ENCODE data around the gene FDX2.

Gene FDX2

DNA sequence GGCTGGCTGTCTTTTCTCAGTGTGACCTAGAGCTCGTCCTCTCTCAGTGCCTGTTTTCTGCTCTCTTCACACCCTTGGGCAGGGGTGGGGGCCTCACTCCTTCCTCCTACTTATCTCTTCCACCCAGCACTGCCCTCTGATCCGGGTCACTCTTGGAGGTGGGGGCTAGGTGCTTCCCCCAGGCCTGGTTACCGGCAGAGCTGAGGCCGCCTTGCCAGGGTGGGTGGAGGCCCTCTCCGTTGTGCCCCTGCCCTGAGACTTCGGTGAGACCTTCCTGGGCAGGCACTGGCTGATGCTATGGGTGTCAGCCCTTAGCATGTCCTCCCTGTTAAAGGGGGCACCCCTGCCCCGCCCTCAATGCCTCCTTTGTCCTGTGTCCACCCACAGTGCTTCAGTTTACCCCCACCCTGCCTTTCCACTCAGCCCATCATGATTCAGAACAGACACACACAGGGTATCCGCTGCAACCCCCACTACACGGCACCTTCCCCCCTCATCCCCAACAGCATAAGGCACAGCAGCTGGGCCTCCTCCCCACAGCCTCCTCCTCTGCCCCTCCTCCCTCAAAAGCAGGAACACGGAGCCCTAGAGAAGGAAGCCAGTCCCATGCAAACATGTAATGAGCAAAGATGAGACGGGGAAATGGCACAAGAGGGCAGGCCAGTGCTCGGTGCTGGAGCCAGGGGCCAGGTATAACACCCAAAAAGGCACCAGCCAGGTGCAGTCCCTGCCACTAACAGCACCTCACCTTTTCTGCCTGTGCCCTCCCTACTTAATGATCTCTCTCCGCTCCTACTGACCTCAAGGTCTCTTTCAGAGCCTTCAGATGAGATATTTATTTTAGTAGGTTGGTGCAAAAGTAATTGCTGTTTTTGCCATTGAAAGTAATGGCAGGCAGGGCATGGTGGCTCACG, 16.0 kb downstream of the FDX2 start:
- no peak for DNase-seq (ENCODE audit: low spot score)

DNA sequence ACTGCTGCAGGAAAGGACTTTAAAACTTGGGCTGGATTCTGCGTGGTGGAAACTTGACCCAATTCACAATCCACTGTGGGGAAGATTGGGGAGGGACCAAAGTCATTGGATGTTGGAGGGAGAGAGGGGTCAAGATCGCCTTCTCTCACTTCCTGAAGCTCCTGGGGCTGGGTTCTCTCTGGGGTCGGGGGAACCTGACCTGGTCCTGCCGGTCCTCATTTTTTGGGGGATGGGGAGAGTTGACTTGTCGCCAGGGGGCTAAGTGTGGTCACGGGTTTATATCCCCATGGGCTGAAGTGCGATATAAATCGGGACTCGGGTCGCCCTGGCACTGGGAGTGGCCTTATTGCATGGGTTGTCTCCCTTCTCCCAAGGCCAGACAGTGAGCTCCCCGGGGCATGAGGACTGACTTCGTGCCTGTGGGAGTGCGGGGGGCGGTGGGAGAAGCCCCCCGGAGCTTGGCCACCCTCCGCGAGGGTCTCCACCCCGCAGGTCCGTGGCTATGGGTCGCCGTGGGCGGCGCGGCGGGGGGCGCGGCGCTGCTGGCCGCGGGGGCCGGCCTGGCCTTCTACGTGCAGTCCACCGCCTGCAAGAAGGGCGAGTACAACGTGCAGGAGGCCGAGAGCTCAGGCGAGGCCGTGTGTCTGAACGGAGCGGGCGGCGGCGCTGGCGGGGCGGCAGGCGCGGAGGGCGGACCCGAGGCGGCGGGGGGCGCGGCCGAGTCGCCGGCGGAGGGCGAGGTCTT, 19.8 kb downstream of the FDX2 start:
- no peak for DNase-seq (ENCODE audit: low spot score)

DNA sequence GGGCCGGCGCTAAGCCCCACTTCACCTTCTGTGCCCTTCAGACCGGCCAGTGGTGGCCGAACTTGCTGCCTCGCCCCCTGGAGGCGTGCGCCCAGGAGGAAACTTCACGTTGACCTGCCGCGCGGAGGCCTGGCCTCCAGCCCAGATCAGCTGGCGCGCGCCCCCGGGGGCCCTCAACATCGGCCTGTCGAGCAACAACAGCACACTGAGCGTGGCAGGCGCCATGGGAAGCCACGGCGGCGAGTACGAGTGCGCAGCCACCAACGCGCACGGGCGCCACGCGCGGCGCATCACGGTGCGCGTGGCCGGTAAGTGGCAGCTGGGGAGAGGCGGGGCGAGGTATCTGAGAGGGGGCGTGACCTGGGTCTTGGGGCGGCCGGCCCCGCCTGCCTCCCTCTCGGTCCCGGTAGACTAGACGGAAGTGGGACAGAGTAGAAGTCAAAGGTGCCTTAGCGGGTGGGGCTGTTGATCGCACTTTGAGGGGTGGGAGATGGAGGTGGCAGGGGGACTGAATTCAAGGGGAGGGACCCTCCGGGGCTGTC, 20.4 kb downstream of the FDX2 start:
- DNase-seq (ENCODE audit: low spot score): no peak

DNA sequence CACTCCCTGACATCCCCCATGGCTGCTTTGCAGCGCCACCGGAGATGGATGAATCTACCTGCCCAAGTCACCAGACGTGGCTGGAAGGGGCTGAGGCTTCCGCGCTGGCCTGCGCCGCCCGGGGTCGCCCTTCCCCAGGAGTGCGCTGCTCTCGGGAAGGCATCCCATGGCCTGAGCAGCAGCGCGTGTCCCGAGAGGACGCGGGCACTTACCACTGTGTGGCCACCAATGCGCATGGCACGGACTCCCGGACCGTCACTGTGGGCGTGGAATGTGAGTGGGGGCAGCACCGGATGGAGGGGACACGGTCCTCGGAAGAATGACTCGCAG, 21.5 kb downstream of the FDX2 start:
- no peak for DNase-seq (ENCODE audit: low spot score)

DNA sequence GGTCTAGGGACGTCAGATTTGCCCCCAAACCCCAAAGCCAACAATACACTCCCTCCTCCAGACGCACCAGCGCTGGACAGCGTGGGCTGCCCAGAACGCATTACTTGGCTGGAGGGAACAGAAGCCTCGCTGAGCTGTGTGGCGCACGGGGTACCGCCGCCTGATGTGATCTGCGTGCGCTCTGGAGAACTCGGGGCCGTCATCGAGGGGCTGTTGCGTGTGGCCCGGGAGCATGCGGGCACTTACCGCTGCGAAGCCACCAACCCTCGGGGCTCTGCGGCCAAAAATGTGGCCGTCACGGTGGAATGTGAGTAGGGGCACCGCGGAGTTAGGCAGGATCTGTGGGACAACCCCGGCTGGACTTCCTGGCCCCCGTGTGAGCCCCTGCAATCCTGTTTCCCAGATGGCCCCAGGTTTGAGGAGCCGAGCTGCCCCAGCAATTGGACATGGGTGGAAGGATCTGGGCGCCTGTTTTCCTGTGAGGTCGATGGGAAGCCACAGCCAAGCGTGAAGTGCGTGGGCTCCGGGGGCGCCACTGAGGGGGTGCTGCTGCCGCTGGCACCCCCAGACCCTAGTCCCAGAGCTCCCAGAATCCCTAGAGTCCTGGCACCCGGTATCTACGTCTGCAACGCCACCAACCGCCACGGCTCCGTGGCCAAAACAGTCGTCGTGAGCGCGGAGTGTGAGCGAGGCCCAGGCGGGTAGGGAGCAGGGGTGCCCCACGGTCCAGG, 22.0 kb downstream of the FDX2 start:
- no peak for DNase-seq (ENCODE audit: low spot score)

DNA sequence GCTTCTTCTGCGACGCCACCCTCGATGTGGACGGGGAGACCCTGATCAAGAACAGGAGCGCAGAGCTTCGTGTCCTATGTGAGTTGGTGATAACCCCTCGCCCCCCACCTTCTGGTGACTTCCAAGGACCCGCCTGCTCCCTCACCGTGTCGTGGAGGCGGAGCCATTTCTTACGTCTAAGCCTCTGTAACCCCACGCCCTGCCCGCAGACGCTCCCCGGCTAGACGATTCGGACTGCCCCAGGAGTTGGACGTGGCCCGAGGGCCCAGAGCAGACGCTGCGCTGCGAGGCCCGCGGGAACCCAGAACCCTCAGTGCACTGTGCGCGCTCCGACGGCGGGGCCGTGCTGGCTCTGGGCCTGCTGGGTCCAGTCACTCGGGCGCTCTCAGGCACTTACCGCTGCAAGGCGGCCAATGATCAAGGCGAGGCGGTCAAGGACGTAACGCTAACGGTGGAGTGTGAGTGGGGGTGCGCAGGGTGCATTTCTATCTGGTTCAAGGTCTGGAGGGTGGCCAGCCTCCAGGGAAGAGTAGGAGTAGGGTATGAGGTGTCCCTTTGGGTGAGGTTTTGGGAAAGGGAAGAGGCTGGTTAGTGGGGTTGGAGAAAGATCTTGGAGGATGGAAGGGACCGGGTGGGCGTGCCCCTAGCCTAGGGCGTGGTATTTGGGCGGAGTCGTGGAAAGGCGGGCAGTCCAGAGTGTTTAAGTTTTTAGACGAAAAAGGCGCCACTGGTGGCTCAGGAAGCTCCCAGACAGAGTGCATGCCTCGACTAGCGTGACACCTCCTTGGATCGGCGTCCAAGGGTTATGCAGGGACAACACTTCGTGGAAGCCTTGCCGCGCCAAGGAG, 22.8 kb downstream of the FDX2 start:
- no peak for DNase-seq (ENCODE audit: low spot score)

DNA sequence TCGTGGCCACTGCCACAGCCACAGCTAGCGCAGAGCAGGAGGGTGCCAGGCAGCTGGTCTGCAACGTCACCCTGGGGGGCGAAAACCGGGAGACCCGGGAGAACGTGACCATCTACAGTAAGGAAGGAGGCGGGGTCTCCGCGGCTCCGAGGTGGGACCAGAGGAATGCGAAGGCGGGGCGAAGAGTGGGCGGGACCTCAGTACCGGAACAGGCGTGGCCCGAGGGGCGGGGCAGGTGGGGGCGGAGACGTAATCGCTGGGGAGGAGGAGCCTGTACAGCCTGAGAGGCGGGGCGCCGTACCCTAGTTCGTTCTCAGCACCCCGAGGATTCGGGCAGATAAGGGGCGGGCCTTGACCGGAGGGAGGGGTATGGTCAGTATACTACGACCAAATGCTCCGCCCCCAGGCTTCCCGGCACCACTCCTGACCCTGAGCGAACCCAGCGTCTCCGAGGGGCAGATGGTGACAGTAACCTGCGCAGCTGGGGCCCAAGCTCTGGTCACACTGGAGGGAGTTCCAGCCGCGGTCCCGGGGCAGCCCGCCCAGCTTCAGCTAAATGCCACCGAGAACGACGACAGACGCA, 23.5 kb downstream of the FDX2 start:
- no peak for DNase-seq (ENCODE audit: low spot score)

DNA sequence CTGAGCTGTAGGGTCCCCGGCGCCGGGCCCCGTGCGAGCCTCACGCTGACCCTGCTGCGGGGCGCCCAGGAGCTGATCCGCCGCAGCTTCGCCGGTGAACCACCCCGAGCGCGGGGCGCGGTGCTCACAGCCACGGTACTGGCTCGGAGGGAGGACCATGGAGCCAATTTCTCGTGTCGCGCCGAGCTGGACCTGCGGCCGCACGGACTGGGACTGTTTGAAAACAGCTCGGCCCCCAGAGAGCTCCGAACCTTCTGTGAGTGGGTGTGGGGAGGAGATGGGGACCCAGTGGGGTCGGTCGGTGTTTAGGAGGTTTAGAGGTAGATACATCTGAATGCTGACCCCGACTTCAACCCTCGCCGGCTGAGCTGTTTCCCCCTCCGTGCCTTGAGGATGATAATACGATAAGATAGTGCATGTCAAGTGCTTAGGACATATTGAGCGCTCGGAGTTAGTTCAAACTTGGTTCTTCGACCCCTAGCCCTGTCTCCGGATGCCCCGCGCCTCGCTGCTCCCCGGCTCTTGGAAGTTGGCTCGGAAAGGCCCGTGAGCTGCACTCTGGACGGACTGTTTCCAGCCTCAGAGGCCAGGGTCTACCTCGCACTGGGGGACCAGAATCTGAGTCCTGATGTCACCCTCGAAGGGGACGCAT, 24.1 kb downstream of the FDX2 start:
- DNase-seq (ENCODE audit: low spot score): no peak

DNA sequence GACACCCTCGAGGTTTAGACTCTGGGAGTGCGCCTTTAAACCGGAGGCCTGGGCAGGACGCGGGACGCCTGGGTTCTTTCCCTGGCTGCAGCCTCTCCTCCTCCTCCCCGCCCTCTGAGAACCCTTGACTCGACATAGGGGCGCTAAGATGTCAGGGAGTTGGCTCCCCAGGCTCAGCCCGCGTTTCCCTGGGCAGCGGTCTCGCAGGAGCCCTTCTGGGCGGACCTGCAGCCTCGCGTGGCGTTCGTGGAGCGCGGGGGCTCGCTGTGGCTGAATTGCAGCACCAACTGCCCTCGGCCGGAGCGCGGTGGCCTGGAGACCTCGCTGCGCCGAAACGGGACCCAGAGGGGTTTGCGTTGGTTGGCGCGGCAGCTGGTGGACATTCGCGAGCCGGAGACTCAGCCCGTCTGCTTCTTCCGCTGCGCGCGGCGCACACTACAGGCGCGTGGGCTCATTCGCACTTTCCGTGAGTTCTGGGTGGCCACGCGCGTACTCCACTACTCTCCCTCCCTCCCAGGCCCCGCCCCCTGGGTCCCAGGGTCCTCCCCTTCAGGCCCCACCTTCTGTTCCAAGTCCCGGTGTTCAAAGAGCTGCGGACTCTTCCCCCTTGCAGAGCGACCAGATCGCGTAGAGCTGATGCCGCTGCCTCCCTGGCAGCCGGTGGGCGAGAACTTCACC, 24.8 kb downstream of the FDX2 start:
- no peak for DNase-seq (ENCODE audit: low spot score)

DNA sequence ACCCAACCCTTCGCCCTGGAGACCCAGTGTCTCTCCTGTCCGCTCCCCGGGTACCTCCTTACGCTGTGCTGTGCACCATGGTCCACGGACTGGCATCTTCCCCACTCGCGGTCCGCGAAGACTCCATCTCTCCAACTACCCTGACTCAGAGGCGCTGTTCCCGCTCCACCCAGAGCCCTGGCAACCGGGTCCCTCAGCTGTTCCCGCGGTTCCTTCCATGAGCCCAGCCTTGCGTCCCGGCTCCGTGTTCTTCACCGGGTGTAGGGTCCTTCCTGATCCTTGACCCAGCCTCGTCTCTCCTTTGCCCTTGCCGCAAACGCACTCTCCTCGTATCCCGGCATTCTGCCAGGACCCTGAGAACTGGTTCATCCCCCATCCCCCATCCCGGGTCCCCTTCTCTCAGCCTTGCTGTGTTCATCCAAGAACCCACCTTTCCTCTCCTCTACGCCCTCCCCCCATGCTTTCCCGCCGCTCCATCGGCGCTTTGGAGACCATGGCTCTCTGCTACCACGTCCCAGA, 25.4 kb downstream of the FDX2 start:
- DNase-seq (ENCODE audit: low spot score): no peak

DNA sequence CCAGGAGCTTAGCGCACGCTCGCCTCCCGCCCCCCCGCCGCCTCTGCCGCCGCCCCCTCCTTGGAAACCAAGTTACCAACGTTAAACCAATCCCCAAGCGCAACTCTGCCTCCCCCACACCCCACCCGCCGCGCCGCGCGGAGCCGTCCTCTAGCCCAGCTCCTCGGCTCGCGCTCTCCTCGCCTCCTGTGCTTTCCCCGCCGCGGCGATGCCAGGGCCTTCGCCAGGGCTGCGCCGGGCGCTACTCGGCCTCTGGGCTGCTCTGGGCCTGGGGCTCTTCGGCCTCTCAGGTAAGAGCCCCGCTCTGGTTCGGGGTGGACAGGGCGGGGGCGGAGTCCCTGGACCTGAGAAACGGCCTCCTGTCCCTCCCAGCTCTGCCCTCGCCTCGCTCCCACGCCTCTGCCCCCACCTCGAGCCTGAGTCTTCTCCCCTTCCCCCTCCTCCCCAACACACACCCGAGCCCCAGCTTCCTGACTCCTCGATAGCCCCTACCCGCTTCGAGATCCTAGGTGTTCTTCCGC, 25.9 kb downstream of the FDX2 start, which contains the start of gene ICAM5:
ICAM5 (plus strand) TSS at position 117 of the 521 bp plus-strand sequence; CDS start at position 209, 92 bp downstream.
- no peak for DNase-seq (ENCODE audit: low spot score)

DNA sequence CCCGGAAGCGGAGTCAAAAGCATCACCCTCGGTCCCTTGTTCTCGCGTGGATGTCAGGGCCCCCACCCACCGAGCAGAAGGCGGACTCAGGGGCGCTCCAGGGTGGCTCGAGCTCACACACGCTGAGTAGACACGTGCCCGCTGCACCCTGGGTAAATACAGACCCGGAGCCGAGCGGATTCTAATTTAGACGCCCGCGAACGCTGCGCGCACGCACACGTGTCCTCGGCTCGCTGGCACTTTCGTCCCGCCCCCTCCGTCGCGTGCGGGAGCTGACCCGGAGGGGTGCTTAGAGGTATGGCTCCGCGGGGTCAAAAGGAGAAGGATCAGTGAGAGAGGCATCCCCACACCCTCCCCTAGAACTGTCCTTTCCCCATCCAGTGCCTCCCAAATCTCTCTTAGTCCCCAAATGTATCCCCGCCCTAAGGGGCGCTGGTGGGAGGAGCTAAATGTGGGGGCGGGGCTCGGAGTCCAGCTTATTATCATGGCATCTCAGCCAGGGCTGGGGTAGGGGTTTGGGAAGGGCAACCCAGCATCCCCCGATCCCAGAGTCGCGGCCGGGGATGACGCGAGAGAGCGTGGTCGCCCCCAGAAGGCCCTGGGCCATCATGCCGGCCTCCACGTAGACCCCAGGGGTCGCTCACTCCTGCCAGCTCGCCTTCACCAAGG, 26.5 kb downstream of the FDX2 start:
- DNase-seq (ENCODE audit: low spot score): peak; percentile 71

DNA sequence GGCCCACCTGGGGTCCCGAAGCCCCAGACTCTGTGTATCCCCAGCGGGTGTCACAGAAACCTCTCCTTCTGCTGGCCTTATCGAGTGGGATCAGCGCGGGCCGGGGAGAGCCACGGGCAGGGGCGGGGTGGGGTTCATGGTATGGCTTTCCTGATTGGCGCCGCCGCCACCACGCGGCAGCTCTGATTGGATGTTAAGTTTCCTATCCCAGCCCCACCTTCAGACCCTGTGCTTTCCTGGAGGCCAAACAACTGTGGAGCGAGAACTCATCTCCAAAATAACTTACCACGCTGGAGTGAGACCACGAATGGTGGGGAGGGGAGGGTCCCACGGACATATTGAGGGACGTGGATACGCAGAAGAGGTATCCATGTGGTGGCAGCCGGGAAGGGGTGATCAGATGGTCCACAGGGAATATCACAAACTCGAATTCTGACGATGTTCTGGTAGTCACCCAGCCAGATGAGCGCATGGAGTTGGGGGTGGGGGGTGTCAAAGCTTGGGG, 27.1 kb downstream of the FDX2 start:
- peak; percentile 75 for DNase-seq (ENCODE audit: low spot score)

DNA sequence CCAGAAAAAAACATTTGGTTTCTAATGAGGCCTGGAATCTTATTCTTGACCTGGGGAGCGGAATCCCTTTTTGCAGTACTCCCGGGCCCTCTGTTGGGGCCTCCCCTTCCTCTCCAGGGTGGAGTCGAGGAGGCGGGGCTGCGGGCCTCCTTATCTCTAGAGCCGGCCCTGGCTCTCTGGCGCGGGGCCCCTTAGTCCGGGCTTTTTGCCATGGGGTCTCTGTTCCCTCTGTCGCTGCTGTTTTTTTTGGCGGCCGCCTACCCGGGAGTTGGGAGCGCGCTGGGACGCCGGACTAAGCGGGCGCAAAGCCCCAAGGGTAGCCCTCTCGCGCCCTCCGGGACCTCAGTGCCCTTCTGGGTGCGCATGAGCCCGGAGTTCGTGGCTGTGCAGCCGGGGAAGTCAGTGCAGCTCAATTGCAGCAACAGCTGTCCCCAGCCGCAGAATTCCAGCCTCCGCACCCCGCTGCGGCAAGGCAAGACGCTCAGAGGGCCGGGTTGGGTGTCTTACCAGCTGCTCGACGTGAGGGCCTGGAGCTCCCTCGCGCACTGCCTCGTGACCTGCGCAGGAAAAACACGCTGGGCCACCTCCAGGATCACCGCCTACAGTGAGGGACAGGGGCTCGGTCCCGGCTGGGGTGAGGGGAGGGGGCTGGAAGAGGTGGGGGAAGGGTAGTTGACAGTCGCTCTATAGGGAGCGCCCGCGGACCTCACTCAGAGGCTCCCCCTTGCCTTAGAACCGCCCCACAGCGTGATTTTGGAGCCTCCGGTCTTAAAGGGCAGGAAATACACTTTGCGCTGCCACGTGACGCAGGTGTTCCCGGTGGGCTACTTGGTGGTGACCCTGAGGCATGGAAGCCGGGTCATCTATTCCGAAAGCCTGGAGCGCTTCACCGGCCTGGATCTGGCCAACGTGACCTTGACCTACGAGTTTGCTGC, 28.7 kb downstream of the FDX2 start, which contains the start of gene ICAM4:
ICAM4 (plus strand) TSS at position 153 of the 935 bp plus-strand sequence; CDS start at position 211, 58 bp downstream.
- no peak for DNase-seq (ENCODE audit: low spot score)

DNA sequence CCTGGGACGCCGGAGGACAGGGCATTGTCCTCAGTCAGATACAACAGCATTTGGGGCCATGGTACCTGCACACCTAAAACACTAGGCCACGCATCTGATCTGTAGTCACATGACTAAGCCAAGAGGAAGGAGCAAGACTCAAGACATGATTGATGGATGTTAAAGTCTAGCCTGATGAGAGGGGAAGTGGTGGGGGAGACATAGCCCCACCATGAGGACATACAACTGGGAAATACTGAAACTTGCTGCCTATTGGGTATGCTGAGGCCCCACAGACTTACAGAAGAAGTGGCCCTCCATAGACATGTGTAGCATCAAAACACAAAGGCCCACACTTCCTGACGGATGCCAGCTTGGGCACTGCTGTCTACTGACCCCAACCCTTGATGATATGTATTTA, 30.4 kb downstream of the FDX2 start:
- no peak for DNase-seq (ENCODE audit: low spot score)

DNA sequence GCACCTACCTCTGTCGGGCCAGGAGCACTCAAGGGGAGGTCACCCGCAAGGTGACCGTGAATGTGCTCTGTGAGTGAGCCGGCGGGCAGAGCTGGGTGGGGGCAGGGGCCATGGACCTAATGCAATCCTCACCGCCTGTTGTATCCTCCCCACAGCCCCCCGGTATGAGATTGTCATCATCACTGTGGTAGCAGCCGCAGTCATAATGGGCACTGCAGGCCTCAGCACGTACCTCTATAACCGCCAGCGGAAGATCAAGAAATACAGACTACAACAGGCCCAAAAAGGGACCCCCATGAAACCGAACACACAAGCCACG, 30.9 kb downstream of the FDX2 start:
- no peak for DNase-seq (ENCODE audit: low spot score)
